CD4-positive, alpha-beta T cell treated with Interleukin-17A for 4 hours (primary cell): ENCODE results near the gene PAPSS2.
"Not testable (repeated sequence)": the region's sequence is repeated elsewhere in the genome, so short reads cannot be mapped to it uniquely, and the experiment has no call there.

Experiments used
- DNase-seq: peaks from one replicate; pipeline ENCODE4 v3.0.0-alpha.2; 2020; ENCODE audit warnings: mixed read lengths

PAPSS2 gene

DNA sequence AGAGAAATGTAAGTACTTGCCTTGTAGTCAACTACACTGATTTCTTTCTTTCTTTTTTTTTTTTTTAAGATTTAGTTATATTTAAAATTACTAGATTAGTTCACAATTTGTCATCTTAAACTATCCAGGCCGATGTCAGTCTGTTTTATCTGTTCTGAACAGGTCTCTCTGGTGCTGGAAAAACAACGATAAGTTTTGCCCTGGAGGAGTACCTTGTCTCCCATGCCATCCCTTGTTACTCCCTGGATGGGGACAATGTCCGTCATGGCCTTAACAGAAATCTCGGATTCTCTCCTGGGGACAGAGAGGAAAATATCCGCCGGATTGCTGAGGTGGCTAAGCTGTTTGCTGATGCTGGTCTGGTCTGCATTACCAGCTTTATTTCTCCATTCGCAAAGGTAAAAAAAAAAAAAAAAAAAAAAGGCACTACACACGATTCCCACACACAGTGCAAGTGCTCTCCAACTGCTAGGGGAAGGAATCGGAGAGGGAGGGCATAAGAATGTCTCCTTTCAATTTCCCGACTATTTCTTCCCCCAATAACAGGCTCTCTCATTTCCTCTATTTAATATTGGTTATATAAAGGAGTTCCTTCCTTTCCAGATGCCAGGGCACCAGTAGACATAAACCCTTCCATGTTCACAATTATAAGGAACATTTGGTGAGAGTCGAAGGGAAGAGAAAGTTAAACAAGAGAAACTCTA lies 53.4 kb downstream of the PAPSS2 start:
- no peak for DNase-seq

DNA sequence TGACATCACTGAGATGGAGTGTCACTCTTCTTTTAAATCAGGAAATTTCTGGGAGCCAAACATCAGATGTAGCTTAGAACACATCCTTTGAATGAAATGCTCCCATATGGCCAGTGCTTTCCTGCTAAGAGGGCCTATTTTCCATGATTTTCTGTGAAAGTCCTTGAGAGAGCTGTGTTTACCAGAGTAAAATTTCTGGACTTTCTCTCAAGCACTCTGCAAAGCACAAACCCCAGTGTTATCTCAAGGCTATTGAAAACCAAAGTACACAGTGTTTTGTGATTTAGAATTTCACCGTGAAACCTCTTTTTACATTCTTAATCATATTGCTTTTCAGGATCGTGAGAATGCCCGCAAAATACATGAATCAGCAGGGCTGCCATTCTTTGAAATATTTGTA lies 54.0 kb downstream of the PAPSS2 start:
- DNase-seq: no peak

DNA sequence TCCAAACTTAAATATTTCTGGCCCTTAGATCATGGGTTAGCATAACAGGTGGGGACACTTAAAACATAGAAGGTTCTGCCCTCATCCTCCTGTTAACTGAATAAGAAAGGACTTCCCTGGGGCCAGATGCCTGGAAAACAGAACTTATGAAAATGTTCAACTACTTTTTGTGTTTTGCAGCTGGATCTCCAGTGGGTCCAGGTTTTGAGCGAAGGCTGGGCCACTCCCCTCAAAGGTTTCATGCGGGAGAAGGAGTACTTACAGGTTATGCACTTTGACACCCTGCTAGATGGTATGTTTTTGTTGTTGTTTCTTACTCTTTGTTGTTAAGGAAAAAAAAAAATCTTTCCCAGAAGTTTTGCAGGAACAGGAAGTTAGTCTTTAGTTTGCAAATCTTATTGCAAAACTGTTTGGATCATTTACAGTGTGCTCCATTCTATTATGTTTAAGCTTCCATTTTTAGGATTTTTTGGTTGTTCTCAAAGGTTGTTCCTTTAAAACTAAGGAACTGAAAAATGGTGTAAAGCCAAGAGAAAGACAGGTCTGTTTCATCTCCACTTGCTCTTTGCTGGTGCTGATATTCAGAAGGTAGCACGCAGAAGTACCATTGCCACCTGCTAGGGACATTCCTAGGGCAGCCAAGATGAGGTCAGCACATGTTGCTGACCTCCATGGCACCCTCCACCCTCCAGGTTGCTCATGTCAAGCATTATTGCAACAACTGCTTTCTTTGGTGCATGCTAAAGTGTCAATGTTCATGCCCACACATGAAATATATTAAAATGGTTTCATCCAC lies 56.1 kb downstream of the PAPSS2 start:
- no peak for DNase-seq

DNA sequence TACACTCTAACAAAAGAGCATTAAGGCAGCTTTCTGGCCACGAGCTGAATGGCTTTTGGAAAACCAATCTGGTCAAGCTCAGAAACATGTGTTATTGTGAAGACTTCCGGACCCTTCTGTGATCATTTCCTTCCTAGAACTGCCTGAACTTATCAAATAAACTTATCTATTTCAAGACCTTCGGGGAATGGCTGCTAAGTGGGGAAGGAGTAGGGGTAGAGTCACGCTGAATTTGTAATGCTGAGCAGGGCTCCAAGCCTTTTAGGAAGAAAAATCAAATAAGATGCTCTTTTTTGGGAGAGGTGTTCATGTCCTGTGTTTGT lies 56.6 kb downstream of the PAPSS2 start:
- no peak for DNase-seq

DNA sequence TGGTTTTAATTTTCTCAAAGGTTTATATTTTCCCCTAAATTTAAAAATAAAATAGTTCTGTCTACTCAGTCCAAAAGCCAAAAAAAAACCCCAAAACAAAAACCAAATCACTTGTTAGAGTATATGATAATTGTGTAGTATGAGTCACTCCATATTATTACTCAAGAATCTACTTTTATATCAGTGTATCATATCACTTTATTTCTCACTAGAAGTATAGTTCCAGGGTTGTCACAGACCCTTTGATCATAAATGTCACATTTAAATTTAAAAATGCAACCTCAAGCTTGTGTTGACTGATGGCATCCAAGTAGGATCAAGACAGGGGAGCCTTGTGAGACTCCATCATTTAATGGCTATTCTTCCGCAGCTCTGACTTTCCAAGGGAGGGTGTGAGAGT lies 61.0 kb downstream of the PAPSS2 start:
- no peak for DNase-seq

DNA sequence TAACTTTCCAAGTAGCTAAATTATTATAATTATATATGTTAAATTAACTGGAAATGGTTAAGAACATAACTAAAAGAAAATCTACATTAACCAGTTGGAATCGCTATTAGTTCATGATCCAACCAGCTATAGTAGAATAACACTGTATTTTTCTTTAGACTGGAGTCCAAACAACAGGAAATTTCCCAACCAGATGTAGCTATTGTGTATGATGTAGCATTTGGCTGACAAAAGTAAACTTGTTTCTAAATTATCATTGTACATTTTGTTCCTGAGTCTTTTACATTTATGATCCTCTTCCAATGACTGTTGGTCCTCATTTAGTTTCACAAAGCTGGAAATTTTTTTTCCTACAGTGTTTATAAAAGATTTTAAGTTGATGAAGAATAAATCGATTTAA lies 62.1 kb downstream of the PAPSS2 start:
- no peak for DNase-seq

DNA sequence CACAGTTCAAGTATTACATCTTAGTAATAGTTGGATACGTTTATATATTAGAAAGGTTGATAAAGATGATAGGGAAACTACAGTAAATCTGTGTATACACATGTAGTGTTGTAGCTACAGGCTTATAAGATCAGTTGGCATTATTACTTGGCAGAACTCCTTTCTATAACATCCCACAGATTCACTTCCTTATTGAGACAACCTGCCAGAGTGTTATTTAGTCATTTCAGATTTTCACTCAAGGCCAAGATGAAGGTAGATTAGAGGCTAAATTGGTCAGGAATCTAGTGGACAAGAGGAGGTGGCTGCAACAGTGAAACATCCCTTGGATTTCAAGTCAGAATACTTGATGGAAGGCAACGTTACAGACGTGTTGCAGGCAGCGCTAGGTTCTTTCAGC lies 63.0 kb downstream of the PAPSS2 start:
- no peak for DNase-seq

DNA sequence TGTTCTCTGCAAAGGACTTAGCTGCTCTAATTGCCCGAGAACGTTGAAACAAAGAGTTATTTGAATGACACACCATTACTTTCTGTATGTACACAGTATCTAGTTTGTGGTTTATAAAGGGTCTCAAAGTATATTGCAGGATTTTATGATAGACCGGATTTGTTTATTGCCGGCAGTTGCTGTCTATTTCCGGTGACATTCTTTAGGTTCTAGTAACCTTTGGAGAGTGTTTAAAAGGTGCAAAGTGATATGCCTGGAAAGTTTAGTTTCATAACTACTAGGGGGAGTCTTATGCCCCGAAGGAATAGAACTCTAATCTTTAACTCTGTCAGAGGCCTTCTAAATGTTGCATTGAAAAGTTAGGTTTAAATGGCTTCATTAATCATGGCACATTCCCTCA lies 63.8 kb downstream of the PAPSS2 start:
- DNase-seq: no peak

DNA sequence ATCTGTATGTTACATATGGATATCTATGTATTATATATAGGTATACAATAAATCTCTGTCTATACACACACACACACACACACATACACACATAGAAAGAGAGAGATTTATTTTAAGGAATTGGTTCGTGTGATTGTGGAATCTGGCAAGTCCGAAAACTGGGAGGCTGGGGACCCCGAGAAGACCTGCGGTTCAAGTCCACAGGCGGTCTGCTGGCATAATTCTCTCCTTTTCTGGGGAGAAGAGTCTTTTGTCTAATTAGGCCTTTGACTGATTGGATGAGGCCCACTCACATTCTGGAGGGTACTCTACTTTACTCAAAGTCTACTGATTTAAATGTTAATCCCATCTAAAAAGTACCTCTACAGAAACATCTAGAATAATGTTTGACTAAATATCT lies 65.1 kb downstream of the PAPSS2 start:
- no peak for DNase-seq

DNA sequence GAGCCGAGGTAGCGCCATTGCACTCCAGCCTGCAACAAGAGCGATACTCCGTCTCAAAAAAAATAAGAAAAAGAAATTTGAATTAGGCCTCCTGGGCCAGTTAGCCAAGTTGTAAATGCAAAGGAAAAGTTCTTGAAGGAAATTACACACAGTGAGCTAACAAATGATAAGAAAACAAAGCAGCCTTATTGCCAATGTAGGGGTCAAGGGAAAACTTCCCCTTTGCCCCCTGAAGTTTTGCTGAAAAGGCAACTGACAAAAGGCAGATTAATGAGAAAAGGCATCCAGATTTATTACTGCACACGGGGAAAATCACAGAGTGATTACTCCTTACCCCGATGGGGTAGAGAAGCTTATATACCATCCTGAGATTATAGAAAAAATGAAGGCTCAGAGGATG lies 70.3 kb downstream of the PAPSS2 start:
- no peak for DNase-seq

DNA sequence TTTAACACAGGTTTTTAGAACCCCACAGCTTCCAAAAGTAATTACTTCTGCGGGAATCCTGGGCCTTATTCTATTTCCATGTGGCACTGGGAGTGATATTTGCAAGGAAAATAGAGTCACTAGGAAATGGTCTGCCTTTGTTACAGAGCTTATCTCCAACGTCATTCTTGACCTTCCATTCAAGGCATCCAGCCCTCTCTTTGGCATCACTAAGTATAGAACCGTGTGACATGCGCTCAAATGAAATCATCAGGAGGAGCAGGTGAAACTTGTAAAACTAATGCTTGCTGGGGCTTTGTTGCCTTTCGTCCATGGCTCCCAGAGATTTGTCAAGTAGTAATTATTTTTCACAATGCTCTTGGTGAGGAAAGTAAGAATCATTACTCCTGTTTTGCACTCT lies 73.4 kb downstream of the PAPSS2 start:
- no peak for DNase-seq

DNA sequence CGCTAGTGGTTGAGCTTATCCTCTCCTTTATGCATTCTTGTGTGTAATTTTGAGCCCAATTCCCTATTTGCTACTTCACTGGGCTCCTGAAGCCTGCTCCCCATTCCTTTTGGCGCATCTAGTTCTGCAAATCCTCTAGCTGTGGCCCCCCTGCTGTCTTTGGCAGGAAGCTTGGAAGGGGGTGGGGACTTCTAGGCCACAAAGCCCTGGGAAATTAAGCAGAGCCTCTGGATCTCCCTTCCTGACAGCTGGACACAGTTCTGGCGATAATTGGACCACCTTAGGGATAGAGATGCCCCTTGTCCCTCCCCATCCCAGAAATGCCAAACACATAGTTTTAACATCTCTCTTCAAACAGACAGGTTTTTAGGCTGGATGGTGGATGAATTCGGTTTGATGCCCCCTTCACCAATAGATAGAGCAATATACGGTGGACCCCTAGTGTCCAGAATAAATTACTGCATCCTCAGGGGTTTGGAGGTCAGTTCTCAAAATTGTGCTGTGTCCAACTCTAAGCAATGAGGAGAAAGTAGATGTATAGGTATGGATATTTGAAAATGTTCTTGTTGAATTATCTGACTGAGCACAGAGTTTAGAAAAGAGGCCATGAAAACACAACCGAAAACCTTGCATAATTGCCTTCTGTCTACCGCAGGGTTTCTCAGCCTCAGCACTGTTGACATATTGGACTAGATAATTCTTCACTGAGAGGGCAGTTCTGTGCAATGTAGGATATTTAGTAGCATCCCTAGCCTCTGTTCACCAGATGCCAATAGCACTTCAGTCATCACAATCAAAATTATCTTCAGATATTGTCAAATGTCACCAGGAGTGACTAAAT lies 75.5 kb downstream of the PAPSS2 start:
- no peak for DNase-seq

DNA sequence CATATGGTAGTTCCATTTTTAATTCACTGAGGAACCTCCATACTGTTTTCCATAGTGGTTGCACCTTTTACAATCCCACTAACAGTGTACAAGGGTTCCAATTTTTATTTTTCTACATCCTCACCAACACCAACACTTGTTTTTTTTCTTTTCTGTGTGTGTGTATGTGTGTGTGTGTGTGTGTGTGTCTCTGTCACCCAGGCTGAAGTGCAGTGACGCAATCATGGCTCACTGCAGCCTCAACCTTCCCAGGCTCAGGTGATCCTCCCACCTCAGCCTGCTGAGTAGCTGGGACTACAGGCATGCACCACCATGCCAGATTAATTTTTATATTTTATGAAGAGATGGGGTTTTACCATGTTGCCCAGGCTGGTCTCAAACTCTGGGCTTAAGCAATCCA lies 78.6 kb downstream of the PAPSS2 start:
- DNase-seq: not testable (repeated sequence)

DNA sequence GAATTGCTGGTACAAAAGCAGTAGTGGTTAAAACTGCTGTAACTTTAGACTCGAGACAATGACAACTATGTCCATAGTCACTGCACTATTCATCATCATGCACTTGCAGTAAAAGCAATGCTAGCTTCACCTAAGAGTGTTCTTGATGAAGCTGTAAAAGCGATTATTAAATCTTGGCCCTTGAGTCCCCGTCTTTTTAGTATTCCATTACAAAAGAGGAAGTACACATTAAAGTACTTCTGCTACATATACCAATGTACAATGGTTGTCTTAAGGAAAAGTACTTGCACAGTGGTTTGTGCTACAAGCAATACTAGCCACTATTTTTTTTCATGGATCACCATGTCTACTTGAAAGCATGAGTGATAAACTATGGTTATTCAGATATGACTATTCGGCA lies 80.0 kb downstream of the PAPSS2 start:
- no peak for DNase-seq

DNA sequence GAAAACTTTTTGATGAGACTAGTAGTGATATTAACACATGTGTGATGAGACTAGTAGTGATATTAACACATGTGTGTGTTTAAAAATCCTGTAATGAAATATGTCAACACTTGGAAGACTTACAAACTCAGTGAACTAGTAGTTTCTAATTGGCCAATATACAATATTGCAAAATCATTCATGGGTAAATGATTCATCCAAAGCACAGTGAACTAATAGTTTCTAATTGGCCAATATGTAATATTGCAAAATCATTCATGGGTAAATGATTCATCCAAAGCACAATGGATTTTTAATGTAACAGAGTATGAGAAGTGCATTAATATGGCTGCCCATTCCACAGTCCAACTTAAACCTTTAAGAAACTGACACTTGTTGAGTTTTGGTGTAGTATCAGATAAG lies 80.6 kb downstream of the PAPSS2 start:
- DNase-seq: no peak

DNA sequence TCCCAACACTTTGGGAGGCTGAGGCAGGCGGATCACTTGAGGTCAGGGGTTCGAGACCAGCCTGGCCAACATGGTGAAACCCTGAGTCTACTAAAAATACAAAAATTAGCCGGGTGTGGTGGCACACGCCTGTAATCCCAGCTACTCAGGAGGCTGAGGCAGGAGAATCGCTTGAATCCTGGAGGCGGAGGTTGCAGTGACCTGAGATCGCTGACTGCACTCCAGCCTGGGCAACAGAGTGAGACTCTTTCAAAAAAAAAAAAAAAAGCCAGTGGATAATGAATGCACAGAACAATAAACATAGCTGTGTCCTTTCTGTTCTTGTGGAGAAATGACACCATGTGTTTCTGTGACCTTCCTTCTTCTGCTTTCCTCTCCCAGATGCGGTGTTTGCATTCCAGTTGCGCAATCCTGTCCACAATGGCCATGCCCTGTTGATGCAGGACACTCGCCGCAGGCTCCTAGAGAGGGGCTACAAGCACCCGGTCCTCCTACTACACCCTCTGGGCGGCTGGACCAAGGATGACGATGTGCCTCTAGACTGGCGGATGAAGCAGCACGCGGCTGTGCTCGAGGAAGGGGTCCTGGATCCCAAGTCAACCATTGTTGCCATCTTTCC lies 83.4 kb downstream of the PAPSS2 start:
- DNase-seq: not testable (repeated sequence)

DNA sequence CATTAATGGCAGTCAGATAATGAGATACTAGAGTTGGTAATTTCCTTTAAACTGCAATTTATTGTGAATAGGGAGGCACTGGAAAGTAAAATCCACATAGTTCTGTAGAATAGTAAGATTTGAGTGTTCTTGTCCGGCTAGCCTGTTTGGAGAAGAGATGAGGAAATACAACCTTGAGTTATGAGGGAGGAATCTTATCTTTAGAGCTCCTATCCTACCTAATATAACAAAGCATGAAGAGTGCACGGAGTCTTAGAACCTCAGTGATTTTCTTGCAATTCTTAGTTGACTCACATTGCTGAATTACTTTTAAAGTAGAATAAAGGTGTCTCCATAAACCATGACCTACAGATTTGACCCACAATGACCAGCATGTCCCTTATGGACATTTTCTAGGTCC lies 84.9 kb downstream of the PAPSS2 start:
- no peak for DNase-seq

DNA sequence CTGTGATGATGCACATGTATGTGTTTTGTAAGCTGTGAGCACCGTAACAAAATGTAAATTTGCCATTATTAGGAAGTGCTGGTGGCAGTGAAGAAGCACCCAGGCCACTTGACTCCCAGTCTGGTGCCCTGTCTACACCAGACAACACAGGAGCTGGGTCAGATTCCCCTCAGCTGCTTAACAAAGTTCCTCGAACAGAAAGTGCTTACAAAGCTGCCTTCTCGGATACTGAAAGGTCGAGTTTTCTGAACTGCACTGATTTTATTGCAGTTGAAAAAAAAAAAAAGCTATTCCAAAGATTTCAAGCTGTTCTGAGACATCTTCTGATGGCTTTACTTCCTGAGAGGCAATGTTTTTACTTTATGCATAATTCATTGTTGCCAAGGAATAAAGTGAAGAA lies 87.2 kb downstream of the PAPSS2 start:
- DNase-seq: no peak

DNA sequence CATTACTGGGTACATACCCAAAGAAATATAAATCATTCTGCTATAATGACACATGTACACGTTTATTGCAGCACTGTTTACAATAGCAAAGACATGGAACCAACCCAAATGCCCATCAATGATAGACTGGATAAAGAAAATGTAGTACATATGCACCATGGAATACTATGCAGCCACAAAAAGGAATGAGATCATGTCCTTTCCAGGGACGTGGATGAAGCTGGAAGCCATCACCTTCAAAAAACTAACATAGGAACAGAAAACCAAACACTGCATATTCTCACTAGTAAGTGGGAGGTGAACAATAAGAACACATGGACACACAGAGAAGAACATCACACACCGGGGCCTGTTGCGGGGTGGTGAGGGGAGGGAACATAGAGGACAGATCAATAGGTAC lies 88.6 kb downstream of the PAPSS2 start:
- DNase-seq: not testable (repeated sequence)

DNA sequence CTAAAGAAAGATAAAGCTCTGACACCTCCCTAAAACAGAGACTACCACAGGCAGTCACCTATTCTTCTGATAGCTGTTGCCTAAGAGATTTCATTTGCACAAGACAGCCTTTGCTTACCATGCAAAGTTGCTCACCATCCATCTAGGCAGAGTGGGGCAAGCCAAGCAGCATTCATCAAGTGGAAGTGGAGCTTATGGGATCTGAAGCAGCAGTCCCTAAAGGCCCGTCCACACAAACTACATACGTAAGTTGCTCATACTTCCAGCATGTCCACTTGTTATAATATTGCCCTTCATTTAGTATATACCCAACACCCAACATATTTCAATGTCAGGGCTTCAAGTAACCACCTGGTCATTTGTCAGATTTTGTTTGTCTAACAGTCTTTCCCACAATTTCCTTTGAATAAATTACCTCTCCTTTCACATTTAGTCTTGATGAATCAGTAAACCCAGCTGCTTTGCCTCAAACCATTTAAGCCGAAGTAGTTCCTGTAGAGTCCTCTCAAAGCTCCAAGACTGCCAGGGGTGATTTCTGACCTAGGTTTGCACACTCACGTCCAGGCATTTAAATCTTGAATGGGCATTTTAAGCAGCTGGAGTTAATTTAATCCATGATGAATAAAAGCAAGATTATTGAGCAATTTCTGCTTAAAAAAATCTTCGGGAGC lies 90.5 kb downstream of the PAPSS2 start:
- no peak for DNase-seq

DNA sequence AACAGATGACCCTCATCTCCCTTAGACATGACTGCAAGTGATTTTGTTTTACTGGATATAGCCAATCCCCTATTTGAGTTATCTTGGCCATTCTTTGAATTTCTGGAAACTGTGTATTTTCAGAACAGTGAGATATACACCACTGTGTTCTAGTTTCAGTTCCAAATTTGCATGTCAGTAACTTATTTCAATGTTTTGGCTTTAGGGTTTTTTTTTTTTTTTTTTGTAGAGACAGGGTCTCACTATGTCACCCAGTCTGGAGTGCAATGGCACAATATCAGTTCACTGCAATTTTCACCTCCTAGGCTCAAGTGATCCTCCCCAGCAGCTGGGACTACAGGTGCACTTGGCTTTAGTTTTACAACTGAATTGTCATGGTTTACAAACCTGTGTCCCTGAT lies 91.1 kb downstream of the PAPSS2 start:
- no peak for DNase-seq

DNA sequence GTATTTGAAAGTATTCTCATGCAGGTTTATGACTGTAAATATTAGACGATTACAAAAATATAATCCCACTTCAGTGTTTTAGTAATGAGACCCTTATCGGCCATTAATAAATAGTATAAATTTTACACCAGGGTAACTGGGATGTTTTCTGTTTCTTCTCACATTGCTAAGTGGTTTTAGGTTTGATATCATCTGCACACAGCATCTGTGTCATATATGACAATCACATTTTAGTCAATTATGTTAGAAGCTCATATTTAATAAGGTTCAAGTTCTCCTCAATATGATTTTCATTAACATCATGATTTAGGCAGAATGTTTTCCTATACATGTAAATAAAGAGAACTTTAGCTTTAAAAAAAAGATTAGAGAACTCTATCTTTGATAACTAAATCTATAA lies 91.6 kb downstream of the PAPSS2 start:
- DNase-seq: no peak

DNA sequence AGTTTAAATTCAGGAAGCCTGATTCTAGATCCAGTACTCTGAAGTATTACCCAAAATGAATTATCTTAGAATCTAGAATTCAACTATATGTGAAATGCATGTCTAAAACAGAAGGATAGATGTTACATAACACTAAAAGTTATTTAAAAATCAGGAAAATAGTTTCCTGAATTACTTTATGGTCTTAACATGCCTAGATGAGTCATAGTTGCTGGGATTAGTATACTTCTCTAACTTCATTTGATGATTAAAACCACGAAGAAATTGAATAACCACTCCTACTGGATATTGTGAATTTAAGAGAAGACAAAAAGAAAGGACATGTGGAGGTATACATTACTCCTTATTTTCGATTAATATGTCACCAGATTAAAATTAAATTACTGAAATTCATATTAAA lies 92.9 kb downstream of the PAPSS2 start:
- DNase-seq: no peak
